ENCODE data around the gene ARID1B.

The ARID1B gene

DNA sequence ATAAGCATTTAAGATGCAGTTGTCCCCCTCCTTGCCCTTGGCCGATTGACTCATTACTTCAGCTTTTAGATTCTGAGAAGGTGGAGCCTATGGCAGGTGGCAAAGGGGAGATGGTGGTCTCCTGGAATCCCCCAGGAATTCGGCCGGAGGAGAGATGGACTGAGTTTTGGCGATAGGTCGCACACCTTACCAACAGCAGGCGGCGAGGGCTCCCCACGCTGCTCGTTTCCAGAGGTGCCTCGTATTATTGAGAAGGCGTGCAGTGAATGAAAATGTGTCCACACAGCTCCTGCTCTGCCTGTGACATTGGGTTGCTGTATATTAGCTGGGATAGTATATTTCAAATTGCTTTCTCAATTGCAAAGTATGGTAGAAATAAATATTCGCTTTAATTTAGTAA lies 224.5 kb downstream of the ARID1B start:
- Histone ChIP-seq H3K36me3 (ENCODE audit: low read depth) (no peaks in the 10 kb centered on the region), H3K27me3 (ENCODE audit: insufficient read depth, poor library complexity, severe bottlenecking) (no peaks in the 10 kb centered on the region), H3K27ac (ENCODE audit: poor library complexity, severe bottlenecking) (no peak overlapping the region), H3K4me3 (ENCODE audit: severe bottlenecking) (no peak overlapping the region), H3K4me1 (ENCODE audit: insufficient read depth, poor library complexity, severe bottlenecking) (no peaks in the 10 kb centered on the region), H3K9me3 (ENCODE audit: severe bottlenecking) (no peaks in the 10 kb centered on the region)
- ATAC-seq (ENCODE audit: low read depth) (no peak), DNase-seq (ENCODE audit: low spot score) (no peak)
- TF ChIP-seq, protein P1, sequence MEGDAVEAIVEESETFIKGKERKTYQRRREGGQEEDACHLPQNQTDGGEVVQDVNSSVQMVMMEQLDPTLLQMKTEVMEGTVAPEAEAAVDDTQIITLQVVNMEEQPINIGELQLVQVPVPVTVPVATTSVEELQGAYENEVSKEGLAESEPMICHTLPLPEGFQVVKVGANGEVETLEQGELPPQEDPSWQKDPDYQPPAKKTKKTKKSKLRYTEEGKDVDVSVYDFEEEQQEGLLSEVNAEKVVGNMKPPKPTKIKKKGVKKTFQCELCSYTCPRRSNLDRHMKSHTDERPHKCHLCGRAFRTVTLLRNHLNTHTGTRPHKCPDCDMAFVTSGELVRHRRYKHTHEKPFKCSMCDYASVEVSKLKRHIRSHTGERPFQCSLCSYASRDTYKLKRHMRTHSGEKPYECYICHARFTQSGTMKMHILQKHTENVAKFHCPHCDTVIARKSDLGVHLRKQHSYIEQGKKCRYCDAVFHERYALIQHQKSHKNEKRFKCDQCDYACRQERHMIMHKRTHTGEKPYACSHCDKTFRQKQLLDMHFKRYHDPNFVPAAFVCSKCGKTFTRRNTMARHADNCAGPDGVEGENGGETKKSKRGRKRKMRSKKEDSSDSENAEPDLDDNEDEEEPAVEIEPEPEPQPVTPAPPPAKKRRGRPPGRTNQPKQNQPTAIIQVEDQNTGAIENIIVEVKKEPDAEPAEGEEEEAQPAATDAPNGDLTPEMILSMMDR (IDR thresholded peaks at IDR 0.05; ENCODE audit: poor library complexity, severe bottlenecking) = no peak

DNA sequence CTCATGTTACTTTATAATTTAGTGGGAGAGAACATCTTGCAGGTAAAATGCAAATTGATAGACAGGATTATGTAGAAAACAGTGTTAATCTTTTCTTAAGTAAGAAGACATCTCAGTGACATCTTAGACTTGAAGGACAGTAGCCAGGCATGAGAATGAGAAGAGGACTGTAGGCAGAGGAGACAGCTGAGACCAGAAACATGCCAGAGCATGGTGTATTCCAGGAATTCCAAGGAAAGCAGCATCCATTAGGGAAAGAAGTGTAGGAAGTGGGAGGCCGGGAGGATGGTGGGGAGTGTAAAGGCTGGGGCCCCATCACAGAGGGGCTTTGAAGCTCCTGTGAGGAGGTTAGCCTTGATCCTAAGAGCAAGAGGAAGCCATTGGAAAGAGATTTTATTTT lies 225.6 kb downstream of the ARID1B start:
- DNase-seq (ENCODE audit: low spot score) (no peak), ATAC-seq (ENCODE audit: low read depth) (no peak)
- Histone ChIP-seq H3K4me1 (ENCODE audit: insufficient read depth, poor library complexity, severe bottlenecking) (no peaks in the 10 kb centered on the region), H3K9me3 (ENCODE audit: severe bottlenecking) (no peaks in the 10 kb centered on the region), H3K4me3 (ENCODE audit: severe bottlenecking) (no peak overlapping the region), H3K27me3 (ENCODE audit: insufficient read depth, poor library complexity, severe bottlenecking) (no peaks in the 10 kb centered on the region), H3K27ac (ENCODE audit: poor library complexity, severe bottlenecking) (no peak overlapping the region), H3K36me3 (ENCODE audit: low read depth) (no peaks in the 10 kb centered on the region)
- TF ChIP-seq, protein P1 (IDR thresholded peaks at IDR 0.05; ENCODE audit: poor library complexity, severe bottlenecking) = no peak

DNA sequence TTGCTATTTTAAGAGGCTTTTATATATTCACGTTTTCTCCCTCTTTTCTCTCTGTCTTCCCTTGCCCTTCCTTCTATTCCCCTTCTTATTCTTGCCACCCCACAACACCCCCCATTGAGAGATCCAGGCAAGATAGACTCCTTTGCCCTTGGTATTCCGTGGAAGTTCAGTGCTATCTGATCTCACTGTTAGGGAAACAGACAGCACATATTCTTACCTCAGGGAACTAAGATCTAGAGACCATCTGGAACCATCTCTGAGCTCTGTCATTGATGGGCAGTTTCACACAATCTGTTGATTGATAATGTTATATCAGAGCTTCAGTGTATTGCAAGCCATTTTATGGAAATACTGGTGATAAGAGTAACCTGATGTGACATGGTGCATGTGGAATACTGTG lies 228.8 kb downstream of the ARID1B start:
- Histone ChIP-seq H3K4me1 (ENCODE audit: insufficient read depth, poor library complexity, severe bottlenecking) (no peaks in the 10 kb centered on the region), H3K9me3 (ENCODE audit: severe bottlenecking) (no peaks in the 10 kb centered on the region), H3K27me3 (ENCODE audit: insufficient read depth, poor library complexity, severe bottlenecking) (no peaks in the 10 kb centered on the region), H3K27ac (ENCODE audit: poor library complexity, severe bottlenecking) (no peak overlapping the region), H3K36me3 (ENCODE audit: low read depth) (no peaks in the 10 kb centered on the region), H3K4me3 (ENCODE audit: severe bottlenecking) (no peak overlapping the region)
- ATAC-seq (ENCODE audit: low read depth) = no peak
- no peak for DNase-seq (ENCODE audit: low spot score)
- TF ChIP-seq, protein P1 (IDR thresholded peaks at IDR 0.05; ENCODE audit: poor library complexity, severe bottlenecking) = no peak

DNA sequence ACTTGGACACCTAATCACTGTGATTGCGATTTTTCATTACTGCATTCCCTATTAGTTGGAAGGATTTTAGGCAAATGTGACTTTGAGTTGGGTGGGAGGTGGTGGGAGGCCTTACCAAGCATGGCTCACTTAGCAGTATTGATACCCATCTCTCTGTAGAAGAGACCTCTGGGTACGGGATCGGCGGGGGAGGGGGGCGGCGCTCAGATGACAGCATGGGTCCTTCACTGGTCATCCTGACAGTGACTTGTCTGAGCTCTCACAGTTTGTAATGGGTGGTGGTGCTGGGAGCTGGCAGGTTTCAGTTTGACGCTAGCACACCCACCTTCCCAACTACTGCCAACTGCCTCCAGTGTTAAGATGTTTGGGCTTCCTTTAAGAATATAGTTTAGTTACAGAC lies 231.4 kb downstream of the ARID1B start:
- Histone ChIP-seq H3K4me3 (ENCODE audit: severe bottlenecking) (no peak overlapping the region), H3K4me1 (ENCODE audit: insufficient read depth, poor library complexity, severe bottlenecking) (no peaks in the 10 kb centered on the region), H3K27ac (ENCODE audit: poor library complexity, severe bottlenecking) (no peak overlapping the region), H3K27me3 (ENCODE audit: insufficient read depth, poor library complexity, severe bottlenecking) (no peaks in the 10 kb centered on the region), H3K9me3 (ENCODE audit: severe bottlenecking) (no peaks in the 10 kb centered on the region), H3K36me3 (ENCODE audit: low read depth) (no peaks in the 10 kb centered on the region)
- DNase-seq (ENCODE audit: low spot score) (no peak), ATAC-seq (ENCODE audit: low read depth) (no peak)
- TF ChIP-seq, protein P1 (IDR thresholded peaks at IDR 0.05; ENCODE audit: poor library complexity, severe bottlenecking) = no peak

DNA sequence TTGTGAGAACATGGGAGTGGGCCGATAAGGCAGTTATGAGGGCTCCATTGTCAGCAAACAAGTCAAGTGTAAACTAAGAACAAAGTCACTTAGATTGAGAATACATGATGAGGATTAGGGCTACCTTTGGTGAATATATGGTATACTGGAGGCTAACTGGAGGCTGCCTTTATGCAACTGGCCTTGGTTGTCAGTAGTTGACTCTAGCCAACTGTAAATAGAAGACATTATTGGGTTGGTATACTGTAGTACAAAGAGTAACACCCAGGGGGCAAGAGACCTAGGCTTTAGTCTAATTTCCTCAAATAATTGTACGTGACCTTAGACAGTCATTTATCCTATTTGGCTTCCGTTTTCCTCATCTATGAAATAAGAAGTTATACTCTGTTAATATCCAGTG lies 235.2 kb downstream of the ARID1B start:
- H3K27me3 ChIP-seq (ENCODE audit: insufficient read depth, poor library complexity, severe bottlenecking) = no peaks in the 10 kb centered on the region
- ATAC-seq (ENCODE audit: low read depth) = no peak
- H3K27ac ChIP-seq (ENCODE audit: poor library complexity, severe bottlenecking) = no peak overlapping the region
- H3K9me3 ChIP-seq (ENCODE audit: severe bottlenecking) = no peaks in the 10 kb centered on the region
- no peaks in the 10 kb centered on the region for H3K36me3 ChIP-seq (ENCODE audit: low read depth)
- H3K4me1 ChIP-seq (ENCODE audit: insufficient read depth, poor library complexity, severe bottlenecking) = no peaks in the 10 kb centered on the region
- no peak overlapping the region for H3K4me3 ChIP-seq (ENCODE audit: severe bottlenecking)
- TF ChIP-seq, protein P1 (IDR thresholded peaks at IDR 0.05; ENCODE audit: poor library complexity, severe bottlenecking) = no peak
- no peak for DNase-seq (ENCODE audit: low spot score)
